B cell (primary cell): ENCODE results near the gene LHX1. TPM values are rescaled to one million over a fixed set of nuclear protein-coding genes. Genes with fewer than 3 reads are reported as not detected.

Experiments used
- ATAC-seq: fragments of 200-7000 bp; cut with Tn5 transposase; one replicate; pipeline ENCODE4 v1.10.0; 2021; ENCODE audit warnings: low read depth, mild to moderate bottlenecking, moderate number of reproducible peaks, moderate library complexity
- CTCF ChIA-PET: fragments of 350-600 bp; sonication (Branson Sonifier 250); formaldehyde crosslinking; loops from one replicate; lab custom pipeline; 2021; ENCODE audit warnings: antibody characterized with exemption, inconsistent platforms; lab: Charles Lee
- POLR2A ChIA-PET: fragments of 350-600 bp; sonication (Branson Sonifier 250); formaldehyde crosslinking; loops from one replicate; lab custom pipeline; 2021; ENCODE audit warnings: antibody characterized with exemption; lab: Charles Lee
- DNase-seq: peaks from one replicate; pipeline ENCODE4 v3.0.0; 2013
- H2AFZ ChIP-seq: 2 replicates; pipeline ENCODE4 v1.6.1; 2012; ENCODE audit warnings: mild to moderate bottlenecking, low read depth, low read length; ENCODE audit not compliant: insufficient read depth, poor library complexity, severe bottlenecking
- H3K27ac ChIP-seq, 2 donors: 1 replicate in 1 of 2; 2 replicates in 1 of 2; pipeline ENCODE4 v1.5.1; 2012 to 2013; ENCODE audit warnings: low read length in 2 of 2, mild to moderate bottlenecking in 2 of 2, moderate library complexity in 1 of 2
- H3K27me3 ChIP-seq, 4 experiments: fragments of 200-600 bp in 1 of 4; sonication (generic) in 1 of 4; replicated peaks in 1 of 4; 1 replicate in 2 of 4; 2 replicates in 2 of 4; pipeline versions ENCODE4 v1.6.1 to v1.7.0; 2013 to 2016; ENCODE audit warnings: low read length in 3 of 4, mild to moderate bottlenecking in 2 of 4, mixed read lengths in 1 of 4, moderate library complexity in 1 of 4; ENCODE audit not compliant: insufficient read depth in 4 of 4, control insufficient read depth in 3 of 4; ENCODE audit errors: control extremely low read depth in 1 of 4
- H3K36me3 ChIP-seq, 2 experiments: replicated peaks in 1 of 2; 1 replicate in 1 of 2; 2 replicates in 1 of 2; pipeline versions ENCODE4 v1.6.1 to v1.7.1; 2013; ENCODE audit warnings: low read length in 1 of 2; ENCODE audit not compliant: insufficient read depth in 2 of 2, control insufficient read depth in 1 of 2; ENCODE audit errors: control extremely low read depth in 1 of 2, extremely low read depth in 1 of 2
- H3K4me1 ChIP-seq, 2 donors: fragments of 200-600 bp in 1 of 2; sonication (generic) in 1 of 2; 1 replicate in 1 of 2; 2 replicates in 1 of 2; pipeline versions ENCODE4 v1.5.1 to v1.6.1; 2013 to 2017; ENCODE audit warnings: low read length in 2 of 2; ENCODE audit not compliant: control insufficient read depth in 2 of 2, insufficient read depth in 2 of 2
- H3K4me2 ChIP-seq: replicated peaks from 2 replicates; pipeline ENCODE3; 2012; ENCODE audit warnings: mild to moderate bottlenecking, low read depth, low read length; ENCODE audit not compliant: poor library complexity, severe bottlenecking
- H3K4me3 ChIP-seq, 5 experiments: fragments of 200-600 bp in 1 of 5; sonication (generic) in 1 of 5; 1 replicate in 3 of 5; 2 replicates in 2 of 5; pipeline versions ENCODE4 v1.5.1 to v1.7.0; 2011 to 2016; ENCODE audit warnings: low read length in 4 of 5, mild to moderate bottlenecking in 4 of 5, low read depth in 2 of 5, control low read depth in 1 of 5, moderate library complexity in 1 of 5; ENCODE audit not compliant: insufficient read depth in 1 of 5; ENCODE audit errors: control extremely low read depth in 1 of 5, extremely low read depth in 1 of 5
- H3K79me2 ChIP-seq: fragments of 200-600 bp; sonication (generic); one replicate; pipeline ENCODE4 v1.6.0; 2016; ENCODE audit warnings: low read length; ENCODE audit not compliant: control insufficient read depth, insufficient read depth
- H3K9ac ChIP-seq: fragments of 200-600 bp; sonication (generic); 2 replicates; pipeline ENCODE4 v1.6.1; 2017; ENCODE audit warnings: mild to moderate bottlenecking, low read length, moderate library complexity
- H3K9me3 ChIP-seq, 3 donors: one replicate each; pipeline versions ENCODE4 v1.6.1 to v1.7.1; 2013; ENCODE audit warnings: low read length in 2 of 3; ENCODE audit not compliant: control insufficient read depth in 2 of 3, insufficient read depth in 1 of 3; ENCODE audit errors: control extremely low read depth in 1 of 3
- H4K20me1 ChIP-seq: 2 replicates; pipeline ENCODE4 v1.6.0; 2012; ENCODE audit warnings: mild to moderate bottlenecking, low read length; ENCODE audit not compliant: insufficient read depth, control insufficient read depth, poor library complexity, severe bottlenecking
- H3K27ac Mint-ChIP-seq: one replicate; pipeline ENCODE4 v1.8.0; 2021; ENCODE audit warnings: mixed read lengths
- H3K27me3 Mint-ChIP-seq: one replicate; pipeline ENCODE4 v1.8.0; 2021; ENCODE audit warnings: mixed read lengths
- H3K4me1 Mint-ChIP-seq: one replicate; pipeline ENCODE4 v1.8.0; 2021; ENCODE audit warnings: mixed read lengths
- H3K4me3 Mint-ChIP-seq: one replicate; pipeline ENCODE4 v1.8.0; 2021; ENCODE audit warnings: mixed read lengths
- H3K9me3 Mint-ChIP-seq: one replicate; pipeline ENCODE4 v1.8.0; 2022; ENCODE audit warnings: mixed read lengths; ENCODE audit not compliant: insufficient read depth
- CTCF ChIP-seq: fragments of 200-600 bp; IDR thresholded peaks from one replicate; pipeline ENCODE4 v1.8.0; 2022; ENCODE audit warnings: antibody characterized with exemption, mild to moderate bottlenecking
- EZH2 ChIP-seq: IDR thresholded peaks from 2 replicates; pipeline ENCODE4 v1.6.1; 2012; ENCODE audit warnings: borderline replicate concordance, low read depth, mild to moderate bottlenecking, moderate library complexity, low read length; ENCODE audit not compliant: insufficient read depth, poor library complexity, severe bottlenecking
- WGBS: methylation state at CpG from one replicate; pipeline ENCODE4 v1.1.5; 2013; ENCODE audit warnings: missing lambda C conversion rate; ENCODE audit not compliant: insufficient coverage; 5-methylcytosine and 5-hydroxymethylcytosine counted together
- intact Hi-C: fragments of 100-400 bp; cut with micrococcal nuclease; formaldehyde crosslinking; loops from one replicate; pipeline ENCODE4 v1.10.0; 2022
- polyA plus RNA-seq: library from polyadenylated mRNA; depleted of rRNA; stranded (reverse); fragments of >200 nt; gene quantifications from 2 replicates; pipeline ENCODE4 v1.2.3, GENCODE V29; 2012
- total RNA-seq, 2 donors: library from RNA; stranded (reverse); fragments of 120-200 nt in 1 of 2; gene quantifications; 1 replicate in 1 of 2; 2 replicates in 1 of 2; pipeline versions ENCODE4 v1.2.3 to v1.2.4, GENCODE V29; 2013 to 2022

Gene LHX1
- total and polyA plus RNA-seq, 2 donors (not counting 1 experiment from before 2014, with no cell fraction given), result not detected

- no peak overlapping the region for H3K9ac ChIP-seq
- H2AFZ ChIP-seq, result no peak overlapping the region
- peaks cover 15% of the 10 kb centered on the region for H4K20me1 ChIP-seq
- TF ChIP-seq EZH2 (no peak), CTCF (no peak)
- ATAC-seq (no peak), DNase-seq (no peak)
- H3K4me3 Mint-ChIP-seq, result peak overlapping the region; percentile 18
- no peak overlapping the region for H3K4me3 ChIP-seq
- H3K27ac ChIP-seq, result no peak overlapping the region
- ChIA-PET CTCF (no interaction called here), POLR2A (no interaction called here)
- H3K36me3 ChIP-seq, result no peaks in the 10 kb centered on the region
- no peak overlapping the region for H3K27ac Mint-ChIP-seq
- H3K79me2 ChIP-seq, result no peaks in the 10 kb centered on the region
- no peak overlapping the region for H3K4me2 ChIP-seq
- peaks cover 75% of the 10 kb centered on the region for H3K27me3 Mint-ChIP-seq
- H3K9me3 Mint-ChIP-seq, result no peaks in the 10 kb centered on the region
- peaks cover 67% of the 10 kb centered on the region for H3K4me1 Mint-ChIP-seq
- intact Hi-C loops, result no loop called here
- peaks cover 0 to 79% (median 72%) of the 10 kb centered on the region in 4 experiments for H3K27me3 ChIP-seq
- H3K4me1 ChIP-seq, result peaks cover 70 to 73% of the 10 kb centered on the region in 2 donors
- WGBS, result 57% methylated on average over 3 of the region's 7 CpGs
- peaks cover 0 to 59% (median 8%) of the 10 kb centered on the region in 3 donors for H3K9me3 ChIP-seq
Measured at GRCh38 chr17:36931096-36931696, 6.1 kb upstream of the LHX1 start.

GRCh38 chr17:36931697-36932382, 5.4 kb upstream of the LHX1 start:
- Mint-ChIP-seq H3K4me1 (peaks cover 73% of the 10 kb centered on the region), H3K9me3 (no peaks in the 10 kb centered on the region), H3K4me3 (peak overlapping the region; percentile 67), H3K27ac (no peak overlapping the region), H3K27me3 (peaks cover 80% of the 10 kb centered on the region)
- 4% methylated on average over 27 of the region's 30 CpGs for WGBS
- Histone ChIP-seq H3K4me1 (peaks cover 77 to 79% of the 10 kb centered on the region in 2 donors), H3K36me3 (no peaks in the 10 kb centered on the region), H3K27me3 (peaks cover 0 to 85% (median 77%) of the 10 kb centered on the region in 4 experiments), H3K27ac (no peak overlapping the region), H3K4me3 (peak overlapping the region in 1 of 5 experiments; percentile 5), H3K9ac (peak overlapping the region; percentile 22), H3K4me2 (peak overlapping the region; percentile 67), H2AFZ (no peak overlapping the region), H4K20me1 (peaks cover 15% of the 10 kb centered on the region), H3K9me3 (peaks cover 0 to 64% (median 8%) of the 10 kb centered on the region in 3 donors), H3K79me2 (no peaks in the 10 kb centered on the region)
- peak; percentile 51 for DNase-seq
- CTCF ChIA-PET, result no interaction called here
- TF ChIP-seq CTCF (no peak), EZH2 (no peak)
- intact Hi-C loops, result no loop called here
- POLR2A ChIA-PET, result no interaction called here
- ATAC-seq, result no peak
